Mesendoderm (in vitro differentiated cells): Measurements from ENCODE around the gene CCM2L.

Source experiments
- DNase-seq: peaks from one replicate; pipeline ENCODE4 v3.0.0; 2013
- H2AK5ac ChIP-seq: 2 replicates; pipeline ENCODE4 v1.6.1; 2013; ENCODE audit warnings: low read length, inconsistent platforms
- H2BK120ac ChIP-seq: 2 replicates; pipeline ENCODE4 v1.6.1; 2013; ENCODE audit warnings: low read depth, mild to moderate bottlenecking, low read length, moderate library complexity, mixed read lengths
- H2BK15ac ChIP-seq: replicated peaks from 2 replicates; pipeline ENCODE4 v1.6.1; 2013; ENCODE audit warnings: low read depth, mild to moderate bottlenecking, moderate library complexity
- H2BK5ac ChIP-seq: 2 replicates; pipeline ENCODE4 v1.6.1; 2013; ENCODE audit warnings: low read length, inconsistent platforms
- H3K18ac ChIP-seq: 2 replicates; pipeline ENCODE4 v1.6.1; 2013; ENCODE audit warnings: mild to moderate bottlenecking, low read length, mixed read lengths
- H3K23ac ChIP-seq: one replicate; pipeline ENCODE4 v1.6.1; 2013; ENCODE audit warnings: low read length
- H3K27ac ChIP-seq: 2 replicates; pipeline ENCODE4 v1.5.1; 2013; ENCODE audit warnings: low read depth, mild to moderate bottlenecking, inconsistent platforms, low read length, moderate library complexity
- H3K27me3 ChIP-seq: 2 replicates; pipeline ENCODE4 v1.6.1; 2013; ENCODE audit warnings: low read length, control low read depth, mild to moderate bottlenecking, inconsistent platforms; ENCODE audit not compliant: insufficient read depth, poor library complexity
- H3K36me3 ChIP-seq: 2 replicates; pipeline ENCODE4 v1.6.1; 2013; ENCODE audit warnings: low read length, inconsistent platforms; ENCODE audit not compliant: control insufficient read depth, insufficient read depth
- H3K4ac ChIP-seq: one replicate; pipeline ENCODE4 v1.6.1; 2013; ENCODE audit warnings: low read depth, mild to moderate bottlenecking, low read length, moderate library complexity
- H3K4me1 ChIP-seq: 2 replicates; pipeline ENCODE4 v1.6.1; 2013; ENCODE audit warnings: low read depth, low read length, inconsistent platforms; ENCODE audit not compliant: control insufficient read depth
- H3K4me2 ChIP-seq: 2 replicates; pipeline ENCODE4 v1.6.1; 2013; ENCODE audit warnings: low read length
- H3K4me3 ChIP-seq: 2 replicates; pipeline ENCODE4 v1.5.1; 2013; ENCODE audit warnings: mild to moderate bottlenecking, low read length
- H3K56ac ChIP-seq: one replicate; pipeline ENCODE4 v1.6.1; 2013; ENCODE audit warnings: low read length
- H3K79me1 ChIP-seq: 2 replicates; pipeline ENCODE4 v1.6.1; 2013; ENCODE audit warnings: low read length, inconsistent platforms
- H3K79me2 ChIP-seq: 2 replicates; pipeline ENCODE4 v1.6.1; 2013; ENCODE audit warnings: mild to moderate bottlenecking, low read length; ENCODE audit not compliant: control insufficient read depth, insufficient read depth
- H3K9ac ChIP-seq: 2 replicates; pipeline ENCODE4 v1.6.1; 2013; ENCODE audit warnings: low read length, inconsistent platforms
- H4K5ac ChIP-seq: one replicate; pipeline ENCODE4 v1.6.1; 2013; ENCODE audit warnings: low read length
- H4K8ac ChIP-seq: one replicate; pipeline ENCODE4 v1.6.1; 2013; ENCODE audit warnings: low read depth, mild to moderate bottlenecking, control low read depth, low read length, moderate library complexity
- WGBS: extraction: QIAGEN DNeasy Blood & Tissue Kit; methylation state at CpG from one replicate; pipeline ENCODE4 v1.1.7; 2013; ENCODE audit warnings: low lambda C conversion rate, missing lambda C conversion rate; ENCODE audit not compliant: insufficient coverage; ENCODE audit errors: extremely low coverage; 5-methylcytosine and 5-hydroxymethylcytosine counted together

Gene CCM2L

GRCh38 chr20:31996996-31997395 lies 13.2 kb upstream of the CCM2L start:
- Histone ChIP-seq H3K23ac (no peak overlapping the region), H4K8ac (no peak overlapping the region), H3K4me3 (no peak overlapping the region), H2AK5ac (no peak overlapping the region), H3K4me1 (no peaks in the 10 kb centered on the region), H3K79me1 (no peaks in the 10 kb centered on the region), H3K9ac (no peak overlapping the region), H3K36me3 (no peaks in the 10 kb centered on the region), H3K27me3 (peaks cover 13% of the 10 kb centered on the region), H2BK120ac (no peak overlapping the region), H3K4ac (no peak overlapping the region), H3K27ac (no peak overlapping the region), H3K79me2 (no peaks in the 10 kb centered on the region), H3K18ac (no peak overlapping the region), H2BK5ac (no peak overlapping the region), H4K5ac (no peak overlapping the region), H3K56ac (no peak overlapping the region), H2BK15ac (no peak overlapping the region), H3K4me2 (no peak overlapping the region)
- no peak for DNase-seq
- WGBS = no CpG with 5 or more reads among the region's 18 CpGs

DNA sequence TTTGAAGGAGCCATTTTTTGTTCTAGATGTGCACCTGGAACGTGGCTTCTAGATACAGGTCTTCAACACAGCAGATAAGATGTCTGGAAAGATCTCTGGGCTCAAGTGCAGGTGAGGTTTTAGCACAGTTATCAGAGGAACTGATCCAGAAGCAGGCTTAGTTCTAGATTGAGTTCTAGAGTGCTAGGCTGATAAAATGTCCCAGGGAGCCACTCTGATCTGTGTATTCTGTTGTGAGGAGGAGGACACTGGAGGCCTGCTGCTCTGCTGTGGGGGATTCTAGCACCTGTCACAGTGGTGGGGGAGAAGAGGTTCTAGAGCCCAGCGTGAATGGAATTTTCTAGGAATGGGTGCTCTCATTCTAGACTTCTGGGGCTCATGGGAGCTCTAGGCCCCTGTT lies 12.0 kb upstream of the CCM2L start:
- H2AK5ac ChIP-seq = no peak overlapping the region

GRCh38 chr20:32003325-32003724 lies 6.9 kb upstream of the CCM2L start:
- DNase-seq = no peak
- Histone ChIP-seq H3K18ac (no peak overlapping the region), H3K79me1 (no peaks in the 10 kb centered on the region), H3K27me3 (no peaks in the 10 kb centered on the region), H3K56ac (no peak overlapping the region), H3K23ac (no peak overlapping the region), H2BK120ac (no peak overlapping the region), H4K8ac (no peak overlapping the region), H2AK5ac (no peak overlapping the region), H3K4me2 (no peak overlapping the region), H3K4ac (no peak overlapping the region), H3K4me3 (no peak overlapping the region), H3K79me2 (no peaks in the 10 kb centered on the region), H2BK15ac (no peak overlapping the region), H3K4me1 (peaks cover 6% of the 10 kb centered on the region), H3K27ac (no peak overlapping the region), H4K5ac (no peak overlapping the region), H3K9ac (no peak overlapping the region), H2BK5ac (no peak overlapping the region), H3K36me3 (no peaks in the 10 kb centered on the region)
- no CpG with 5 or more reads among the region's 2 CpGs for WGBS

More for the DNA sequence above, 12.0 kb upstream of the CCM2L start:
- no peak overlapping the region for H3K4ac ChIP-seq
- peaks cover 13% of the 10 kb centered on the region for H3K27me3 ChIP-seq
- no peak overlapping the region for H3K9ac ChIP-seq
- H3K4me1 ChIP-seq = no peaks in the 10 kb centered on the region
- no peaks in the 10 kb centered on the region for H3K79me2 ChIP-seq
- H3K56ac ChIP-seq = no peak overlapping the region
- no peak overlapping the region for H3K27ac ChIP-seq
- H3K4me2 ChIP-seq = no peak overlapping the region
- no peak overlapping the region for H2BK120ac ChIP-seq
- no peak overlapping the region for H2BK15ac ChIP-seq
- H3K23ac ChIP-seq = no peak overlapping the region
- no peaks in the 10 kb centered on the region for H3K36me3 ChIP-seq
- no CpG with 5 or more reads among the region's 2 CpGs for WGBS
- H4K8ac ChIP-seq = no peak overlapping the region
- H3K79me1 ChIP-seq = no peaks in the 10 kb centered on the region
- H3K4me3 ChIP-seq = no peak overlapping the region
- no peak overlapping the region for H4K5ac ChIP-seq
- no peak overlapping the region for H3K18ac ChIP-seq
- H2BK5ac ChIP-seq = no peak overlapping the region
- DNase-seq = no peak

GRCh38 chr20:32004963-32005362 lies 5.3 kb upstream of the CCM2L start:
- Histone ChIP-seq H3K23ac (no peak overlapping the region), H3K18ac (no peak overlapping the region), H3K79me1 (no peaks in the 10 kb centered on the region), H3K27me3 (no peaks in the 10 kb centered on the region), H2BK5ac (no peak overlapping the region), H3K4me2 (no peak overlapping the region), H3K56ac (no peak overlapping the region), H3K4ac (no peak overlapping the region), H3K36me3 (no peaks in the 10 kb centered on the region), H4K5ac (no peak overlapping the region), H2AK5ac (no peak overlapping the region), H2BK120ac (no peak overlapping the region), H2BK15ac (no peak overlapping the region), H3K4me1 (peaks cover 9% of the 10 kb centered on the region), H3K79me2 (no peaks in the 10 kb centered on the region), H3K4me3 (no peak overlapping the region), H3K9ac (no peak overlapping the region), H3K27ac (no peak overlapping the region), H4K8ac (no peak overlapping the region)
- DNase-seq = peak; percentile 39

- no peak overlapping the region for H2BK15ac ChIP-seq
- H3K9ac ChIP-seq = no peak overlapping the region
- no peak overlapping the region for H2AK5ac ChIP-seq
- H3K27ac ChIP-seq = no peak overlapping the region
- no peak overlapping the region for H3K18ac ChIP-seq
- H3K79me2 ChIP-seq = no peaks in the 10 kb centered on the region
- no peak overlapping the region for H3K56ac ChIP-seq
- H3K4ac ChIP-seq = no peak overlapping the region
- H2BK120ac ChIP-seq = no peak overlapping the region
- peaks cover 10% of the 10 kb centered on the region for H3K4me1 ChIP-seq
- no peaks in the 10 kb centered on the region for H3K27me3 ChIP-seq
- H4K5ac ChIP-seq = no peak overlapping the region
- H2BK5ac ChIP-seq = no peak overlapping the region
- no CpG with 5 or more reads among the region's 5 CpGs for WGBS
- no peaks in the 10 kb centered on the region for H3K36me3 ChIP-seq
- H4K8ac ChIP-seq = no peak overlapping the region
- no peak overlapping the region for H3K23ac ChIP-seq
- no peak for DNase-seq
- no peaks in the 10 kb centered on the region for H3K79me1 ChIP-seq
- H3K4me3 ChIP-seq = no peak overlapping the region
- no peak overlapping the region for H3K4me2 ChIP-seq
Measured at GRCh38 chr20:32006053-32006452, 4.2 kb upstream of the CCM2L start.
